ENCODE results near the gene NPAS2.

The NPAS2 gene

GRCh38 chr2:100887713-100888495 is 68.0 kb downstream of the NPAS2 start:
- peak; percentile 59 for DNase-seq

- no peak for DNase-seq
Measured at GRCh38 chr2:100888601-100889000, 68.7 kb downstream of the NPAS2 start.

GRCh38 chr2:100889286-100889685 is 69.3 kb downstream of the NPAS2 start:
- DNase-seq: no peak

GRCh38 chr2:100891906-100892642 is 72.1 kb downstream of the NPAS2 start:
- no peak for DNase-seq

- no peak for DNase-seq
Measured at GRCh38 chr2:100893392-100894104, 73.6 kb downstream of the NPAS2 start.

DNA sequence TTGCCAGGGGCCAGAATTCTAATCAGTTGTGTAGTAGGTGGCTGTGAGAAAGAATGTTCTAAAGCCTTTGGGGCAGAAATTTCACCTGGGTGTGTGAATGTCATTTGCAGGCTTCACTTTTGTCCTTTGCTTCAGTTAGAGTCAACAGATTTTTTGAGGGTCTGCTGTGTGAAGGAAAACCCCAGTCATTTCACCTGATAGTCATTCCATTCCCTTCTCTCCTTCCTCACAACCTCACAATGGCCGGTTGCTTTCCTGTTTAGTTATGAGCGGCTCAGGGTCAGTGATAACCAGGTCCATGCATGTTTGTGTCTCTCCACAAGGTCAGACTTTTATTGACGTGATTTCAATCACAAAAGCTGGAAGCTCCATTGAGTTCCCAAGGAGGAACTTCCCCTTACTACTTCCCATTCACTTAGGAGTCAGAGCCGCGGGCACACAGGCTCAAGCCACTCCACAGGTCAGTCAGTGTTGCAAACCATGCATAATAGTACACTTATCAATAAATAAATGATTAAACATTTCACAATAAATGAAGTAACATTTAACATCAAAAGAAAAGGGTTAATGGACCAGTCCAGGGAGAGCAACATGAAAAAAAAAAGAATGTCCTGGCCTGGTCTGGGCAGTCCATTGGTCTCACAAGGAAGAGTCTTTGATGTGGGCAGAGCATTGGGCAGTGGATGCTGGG is 74.3 kb downstream of the NPAS2 start:
- DNase-seq: no peak

DNA sequence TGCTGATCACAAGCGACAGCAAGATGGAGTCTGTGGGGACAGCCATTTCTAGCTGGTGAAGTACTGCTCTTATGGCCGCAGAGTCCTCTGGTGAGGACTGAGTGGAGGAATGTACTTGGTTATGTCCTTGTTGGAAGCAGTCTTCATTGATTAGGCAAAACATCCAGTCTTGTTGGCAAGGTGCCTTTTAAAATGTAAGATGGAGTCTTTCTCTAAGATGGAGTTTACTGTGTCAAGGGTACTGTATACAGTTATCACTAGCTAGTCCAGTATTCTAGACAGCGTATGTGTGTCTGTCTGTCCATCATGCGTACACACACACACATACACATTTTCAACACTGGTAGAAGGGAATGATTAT is 74.8 kb downstream of the NPAS2 start:
- DNase-seq: no peak

GRCh38 chr2:100895402-100895801 is 75.5 kb downstream of the NPAS2 start:
- no peak for DNase-seq

DNA sequence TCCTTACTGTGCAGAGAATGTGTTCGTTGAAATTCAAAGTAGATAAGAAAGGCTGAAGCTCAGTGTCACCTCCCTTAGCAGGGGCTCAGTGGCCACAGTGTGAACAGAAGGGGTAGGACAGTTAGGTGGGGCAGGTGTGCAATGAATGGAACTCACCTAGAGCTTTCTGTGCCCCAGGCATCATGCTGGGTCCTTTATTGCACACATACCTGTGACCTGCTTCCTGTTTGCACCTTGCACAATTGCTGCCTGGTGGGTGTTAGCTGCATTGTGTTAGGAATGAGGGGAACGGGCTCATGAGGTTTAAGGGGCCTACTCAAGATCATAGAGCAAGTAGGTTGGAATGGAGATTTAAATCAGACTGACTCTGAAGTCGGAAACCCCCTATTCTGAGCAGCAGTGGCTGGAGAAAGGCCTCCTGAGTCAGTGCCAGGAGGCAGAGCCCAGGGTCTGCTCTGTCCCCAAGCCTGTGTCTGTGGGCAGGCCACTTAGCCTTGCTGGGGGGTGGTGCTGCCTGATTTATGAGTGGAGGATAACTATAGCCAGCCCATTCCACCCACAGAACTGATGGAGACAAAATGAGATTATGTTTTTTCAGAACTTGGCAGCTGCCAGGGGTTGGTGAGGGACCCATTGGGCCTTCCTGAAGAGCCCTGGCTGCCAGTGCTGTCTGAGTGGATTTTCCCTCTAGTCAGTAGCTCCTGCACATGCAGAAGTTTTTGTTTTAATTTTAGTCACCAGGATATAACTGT is 76.2 kb downstream of the NPAS2 start:
- no peak for DNase-seq

DNA sequence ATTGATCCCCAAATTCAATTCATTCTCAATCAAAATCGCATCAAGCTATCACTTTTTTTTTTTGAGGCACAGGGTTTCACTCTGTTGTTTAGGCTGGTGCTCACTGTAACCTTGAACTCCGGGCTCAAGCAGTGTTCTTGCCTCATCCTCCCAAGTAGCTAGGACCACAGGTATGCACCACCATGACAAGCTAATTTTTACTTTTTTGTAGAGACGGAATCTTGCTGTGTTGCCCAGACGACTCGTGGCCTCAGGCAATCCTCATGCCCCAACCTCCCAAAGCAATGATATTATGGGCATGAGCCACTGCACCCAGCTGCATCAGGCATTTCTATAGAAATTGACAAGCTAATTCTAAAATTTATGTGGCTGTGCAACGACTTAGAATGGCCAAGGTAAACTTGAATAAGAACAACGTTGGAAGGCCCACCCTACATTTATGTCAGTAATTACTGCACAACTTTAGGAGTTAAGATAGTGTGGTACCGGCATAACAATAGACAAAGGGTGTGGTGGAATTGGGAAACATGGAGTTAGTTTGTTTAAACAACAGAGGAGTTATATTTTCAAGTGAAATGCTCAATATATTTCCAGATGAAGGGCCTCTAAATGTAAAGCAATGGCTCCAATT is 78.2 kb downstream of the NPAS2 start:
- no peak for DNase-seq

- no peak for DNase-seq
Measured at GRCh38 chr2:100900156-100900795, 80.3 kb downstream of the NPAS2 start.

DNA sequence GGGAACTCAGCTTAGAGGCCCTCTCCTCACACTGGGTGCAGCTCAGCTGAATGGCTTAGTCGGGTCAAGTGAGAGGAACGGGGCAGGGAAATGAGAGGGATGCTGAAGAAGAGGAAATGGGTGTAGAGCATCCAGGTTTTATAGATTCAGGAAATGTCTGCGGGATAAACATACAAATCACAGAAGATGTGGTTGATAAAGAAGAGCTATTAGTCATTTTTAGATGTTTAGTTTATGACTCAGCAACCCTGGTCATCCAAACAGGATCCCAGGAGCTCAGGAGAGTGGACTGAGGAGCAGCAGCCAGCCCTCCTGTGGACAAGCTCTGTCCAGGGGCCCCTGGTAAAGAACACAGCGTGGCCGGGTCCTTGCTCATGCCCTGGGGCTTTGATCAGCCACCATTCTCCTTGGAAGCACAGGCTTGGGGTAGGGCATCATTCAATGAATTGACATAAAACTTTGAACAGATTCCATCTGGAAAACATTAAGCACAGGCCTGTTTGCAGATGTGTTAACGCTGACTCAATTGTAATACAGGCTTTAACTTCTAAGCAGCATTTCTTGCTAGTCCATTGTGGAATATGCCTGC is 83.0 kb downstream of the NPAS2 start:
- DNase-seq: peak; percentile 52

DNA sequence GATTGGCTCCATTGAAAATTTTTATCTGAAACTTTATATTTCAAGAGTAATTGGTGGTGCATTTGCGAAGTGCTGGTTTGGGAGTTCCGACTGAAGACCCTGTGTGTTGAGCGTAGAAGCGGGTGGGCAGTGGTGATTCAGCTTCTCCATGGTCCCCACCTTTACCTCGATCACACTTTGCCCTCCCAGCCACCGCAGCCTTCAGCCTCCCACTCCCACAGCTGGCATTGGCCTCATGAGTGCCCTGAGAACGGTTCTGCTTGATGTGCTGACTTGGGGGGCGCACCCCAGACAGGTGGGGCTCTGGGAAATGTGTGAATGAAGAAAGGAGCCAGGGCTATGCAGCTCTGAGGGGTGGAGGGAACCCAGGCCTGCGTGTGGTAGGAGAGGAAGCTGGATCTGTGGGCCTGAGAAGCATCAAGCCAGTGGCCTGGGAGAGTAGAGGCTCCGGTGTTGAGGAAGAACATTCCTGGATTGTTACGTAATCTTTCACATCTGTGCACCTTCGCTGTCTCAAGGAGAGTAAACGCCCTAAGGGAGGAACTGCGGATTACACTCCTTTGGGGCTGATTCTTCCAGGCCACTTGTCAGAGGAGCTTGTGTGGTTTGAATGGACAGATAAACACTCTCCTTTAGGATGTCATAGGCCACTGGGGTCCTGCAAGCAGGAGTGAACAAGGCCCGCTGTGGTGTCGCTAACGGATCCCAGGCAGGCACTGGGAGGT is 83.8 kb downstream of the NPAS2 start:
- peak; percentile 60 for DNase-seq

GRCh38 chr2:100905132-100905805 is 85.3 kb downstream of the NPAS2 start:
- no peak for DNase-seq

- DNase-seq: no peak
Measured at GRCh38 chr2:100906131-100906530, 86.2 kb downstream of the NPAS2 start.

DNA sequence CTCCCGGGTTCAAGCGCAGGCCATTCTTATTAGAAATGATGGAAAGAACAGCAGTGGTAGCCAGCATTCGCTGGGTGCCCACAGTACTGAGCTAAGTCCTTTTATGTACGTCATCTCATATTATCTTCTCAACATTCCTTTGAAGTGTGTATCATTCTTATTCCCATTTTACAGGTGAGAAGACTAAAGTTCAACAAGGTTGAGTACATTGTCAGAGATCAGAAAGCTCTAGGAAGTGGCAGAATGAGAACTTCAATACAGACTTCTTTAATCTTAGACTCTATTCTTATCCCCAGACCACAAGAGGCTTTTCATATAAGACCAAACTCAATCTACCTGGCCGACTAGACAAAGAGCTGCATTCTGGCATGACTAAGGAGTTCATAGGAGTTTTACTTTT is 86.7 kb downstream of the NPAS2 start:
- no peak for DNase-seq

- DNase-seq: no peak
Measured at GRCh38 chr2:100907832-100908231, 87.9 kb downstream of the NPAS2 start.

GRCh38 chr2:100909534-100910081 is 89.7 kb downstream of the NPAS2 start:
- peak; percentile 81 for DNase-seq

DNA sequence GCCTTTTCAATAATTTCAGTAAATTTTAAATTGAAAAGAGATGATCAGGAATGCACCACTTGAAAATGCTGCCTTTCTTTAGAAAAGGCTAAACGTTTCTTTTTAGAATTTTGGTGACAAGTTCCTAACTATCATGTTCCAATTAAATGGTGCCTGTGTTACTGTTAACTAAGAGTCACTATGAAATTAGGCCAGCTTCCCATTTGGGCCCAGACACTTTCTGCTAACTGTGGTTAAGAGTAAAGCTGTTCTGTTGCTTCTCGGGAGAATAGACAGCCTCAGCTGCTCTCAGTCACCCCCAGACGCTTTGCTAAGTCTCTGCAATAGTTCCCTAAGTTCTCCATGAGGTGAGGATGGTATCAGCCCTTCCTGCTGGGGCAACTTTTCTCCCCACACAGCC is 90.2 kb downstream of the NPAS2 start:
- no peak for DNase-seq

All from eye (tissue), 1 donor.